Measurements from ENCODE around the gene ARHGEF16.

Gene ARHGEF16

DNA sequence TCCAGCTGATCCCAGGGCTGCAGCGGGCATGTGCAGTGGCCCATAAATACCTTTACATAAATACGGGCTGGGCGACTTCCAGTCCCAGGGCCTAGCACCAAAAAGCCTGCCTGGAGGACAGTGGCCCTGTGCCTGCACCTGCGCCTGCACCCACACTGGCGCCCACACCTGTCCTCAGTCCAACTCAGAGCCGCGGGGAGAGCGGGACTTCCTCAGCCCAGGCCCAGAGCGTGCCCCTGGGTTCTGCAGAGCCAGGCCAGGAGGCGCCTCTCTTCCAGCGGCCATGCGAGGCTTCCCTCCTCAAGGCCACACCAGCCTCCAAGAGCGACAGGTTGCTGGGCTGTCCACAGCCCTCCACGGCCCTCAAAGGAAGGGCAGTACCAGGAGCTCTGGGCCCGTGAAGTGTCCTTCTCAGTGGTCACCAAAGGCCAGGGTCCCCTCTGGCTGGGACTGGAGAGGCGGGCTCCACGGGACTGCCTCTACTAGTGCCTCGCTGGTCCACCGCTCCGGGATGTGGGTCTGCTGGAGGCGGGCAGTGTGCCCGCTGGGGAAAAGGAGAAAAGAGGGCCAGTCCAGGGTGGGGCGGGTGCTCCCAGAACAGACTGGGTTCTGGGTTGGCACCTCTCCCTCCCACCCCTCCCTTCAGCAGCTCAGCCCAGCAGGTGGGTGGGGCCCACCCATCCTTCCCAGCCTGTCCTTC, 35.7 kb downstream of the ARHGEF16 start:
- Mint-ChIP-seq H3K4me1 (peaks cover 9% of the 10 kb centered on the region), H3K4me3 (no peak overlapping the region), H3K36me3 (peaks cover 9% of the 10 kb centered on the region), H3K27ac (no peak overlapping the region), H3K27me3 (peaks cover under 1% of the 10 kb centered on the region), H3K9me3 (peaks cover 4% of the 10 kb centered on the region)
- ATAC-seq = no peak

DNA sequence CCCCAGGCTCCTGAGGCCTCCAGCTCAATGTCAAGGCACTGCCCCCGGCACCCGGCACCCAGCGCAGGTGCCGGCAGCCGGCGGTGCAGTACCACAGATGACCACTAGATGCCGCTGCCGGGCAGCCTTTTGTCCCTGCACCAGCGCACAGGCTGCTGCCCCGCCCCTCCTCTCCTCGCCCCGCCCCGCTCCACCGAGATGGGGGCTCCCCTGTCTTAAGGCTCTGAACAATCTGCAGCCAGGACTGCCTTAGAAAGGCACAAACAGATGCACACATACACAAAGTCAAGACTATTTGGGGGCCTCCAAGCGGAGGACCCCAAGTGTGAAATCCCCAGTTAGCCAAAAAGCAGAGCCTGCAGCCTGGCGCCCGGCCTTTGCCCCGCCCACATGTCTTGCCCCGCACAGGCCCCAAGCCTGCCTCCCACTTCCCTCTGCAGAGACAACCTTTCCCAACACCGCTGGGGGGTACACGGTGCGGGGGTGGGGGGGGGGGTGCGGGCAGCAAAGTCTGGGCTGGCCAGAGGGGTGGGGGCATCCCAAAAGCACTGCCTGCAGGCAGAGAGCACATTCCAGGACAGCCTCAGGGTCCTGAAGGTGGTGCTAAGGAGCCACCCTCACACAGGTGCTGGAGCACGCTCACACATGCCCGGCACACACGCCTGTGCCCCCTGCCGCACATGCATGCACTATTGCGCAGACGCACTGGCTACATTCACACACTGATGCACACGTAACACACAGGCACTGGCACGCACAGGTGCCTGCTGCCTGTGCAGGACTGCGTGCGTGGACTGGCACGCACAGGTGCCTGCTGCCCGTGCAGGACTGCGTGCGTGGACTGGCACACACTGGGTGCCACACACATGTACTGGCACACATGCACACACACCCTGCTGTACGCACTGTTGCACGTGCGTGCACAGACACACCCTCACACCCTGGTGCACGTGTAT, 37.1 kb downstream of the ARHGEF16 start:
- no peaks in the 10 kb centered on the region for H3K27me3 Mint-ChIP-seq
- H3K9me3 Mint-ChIP-seq = peaks cover 4% of the 10 kb centered on the region
- H3K27ac Mint-ChIP-seq = no peak overlapping the region
- H3K36me3 Mint-ChIP-seq = peaks cover 9% of the 10 kb centered on the region
- H3K4me3 Mint-ChIP-seq = peak overlapping the region; percentile 74
- H3K4me1 Mint-ChIP-seq = peaks cover 9% of the 10 kb centered on the region
- peak; percentile 81 for ATAC-seq

DNA sequence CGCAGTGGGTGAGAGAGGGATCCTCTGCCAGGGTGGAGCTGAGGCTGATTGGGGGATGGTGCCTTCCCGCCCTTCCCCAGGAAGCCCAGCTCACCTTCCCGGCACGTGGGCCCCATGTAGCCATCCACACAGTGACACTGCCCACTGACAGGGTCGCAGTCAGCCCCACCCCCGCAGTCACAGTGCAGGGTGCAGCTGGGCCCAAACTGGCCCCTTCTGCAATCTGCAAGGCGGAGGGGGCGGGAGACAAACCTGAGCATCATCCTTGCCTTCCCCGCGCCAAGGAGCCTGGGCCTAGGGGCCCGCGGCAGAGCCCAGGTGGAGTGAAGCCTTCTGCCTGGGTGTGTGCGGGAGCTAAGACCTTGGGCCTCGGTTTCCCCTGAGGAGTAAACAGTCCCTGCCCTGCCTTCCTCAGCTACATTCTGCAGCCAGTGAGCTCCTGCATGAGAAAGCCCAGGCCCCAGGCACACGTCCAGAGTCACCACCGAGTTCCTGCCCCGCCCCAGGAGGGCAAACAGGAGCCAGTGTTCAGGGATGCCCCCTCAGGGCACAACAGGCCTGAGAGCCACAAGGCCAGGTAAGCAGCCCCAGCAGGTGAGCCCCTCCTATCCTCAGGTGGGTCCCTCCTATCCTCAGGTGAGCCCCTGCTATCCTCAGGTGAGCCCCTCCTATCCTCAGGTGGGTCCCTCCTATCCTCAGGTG, 38.2 kb downstream of the ARHGEF16 start:
- Mint-ChIP-seq H3K27me3 (no peaks in the 10 kb centered on the region), H3K4me3 (no peak overlapping the region), H3K9me3 (peaks cover 4% of the 10 kb centered on the region), H3K36me3 (peaks cover 9% of the 10 kb centered on the region), H3K27ac (no peak overlapping the region), H3K4me1 (peaks cover 9% of the 10 kb centered on the region)
- no peak for ATAC-seq

DNA sequence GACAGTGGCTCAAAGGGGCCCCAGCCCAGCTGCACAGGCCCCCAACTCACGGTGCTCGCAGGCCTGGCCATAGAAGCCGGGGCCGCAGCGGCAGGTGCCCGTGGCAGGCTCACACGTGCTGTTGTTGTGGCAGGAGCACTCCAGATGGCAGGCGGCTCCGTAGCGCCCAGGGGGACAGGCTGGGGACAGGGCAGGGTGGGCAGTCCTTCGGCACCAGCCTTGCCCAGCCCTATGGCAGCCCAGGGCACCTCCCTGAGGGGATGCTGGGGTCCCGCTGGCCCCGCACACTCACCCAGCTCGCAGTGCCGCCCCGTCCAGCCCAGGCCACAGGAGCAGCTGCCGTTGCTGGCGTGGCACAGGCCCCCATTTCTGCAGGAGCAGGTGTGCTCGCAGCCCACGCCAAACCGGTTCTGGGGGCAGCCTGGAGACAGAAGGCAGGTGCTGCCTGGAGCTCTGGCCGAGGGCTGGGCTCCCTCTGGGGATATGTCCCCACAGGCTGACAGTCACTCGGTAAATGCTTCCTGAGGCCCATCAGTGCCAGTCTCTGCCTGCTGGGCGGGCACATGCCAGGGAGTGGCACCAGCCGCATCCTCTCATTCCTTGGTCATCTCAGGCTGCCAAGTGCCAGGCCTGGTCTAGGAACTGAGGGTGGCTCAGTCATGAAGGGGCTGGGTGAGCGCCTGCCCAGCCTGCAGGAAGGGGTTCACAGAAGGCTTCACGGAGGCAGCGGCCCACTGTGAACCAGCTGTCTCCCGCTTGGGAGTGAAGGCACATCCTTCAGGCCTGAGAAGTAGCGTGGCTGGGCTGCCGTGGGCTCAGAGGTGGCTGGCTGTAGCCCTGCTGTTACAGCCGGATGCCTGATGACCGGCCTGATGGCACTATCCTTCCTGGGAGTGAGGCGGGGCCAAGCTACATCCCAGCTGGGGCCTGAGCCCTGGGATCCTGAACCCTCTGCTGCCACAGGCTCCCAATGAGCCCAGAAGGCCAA, 40.1 kb downstream of the ARHGEF16 start:
- Mint-ChIP-seq H3K36me3 (no peaks in the 10 kb centered on the region), H3K27me3 (no peaks in the 10 kb centered on the region), H3K9me3 (no peaks in the 10 kb centered on the region), H3K27ac (no peak overlapping the region), H3K4me1 (peaks cover 9% of the 10 kb centered on the region), H3K4me3 (no peak overlapping the region)
- no peak for ATAC-seq

DNA sequence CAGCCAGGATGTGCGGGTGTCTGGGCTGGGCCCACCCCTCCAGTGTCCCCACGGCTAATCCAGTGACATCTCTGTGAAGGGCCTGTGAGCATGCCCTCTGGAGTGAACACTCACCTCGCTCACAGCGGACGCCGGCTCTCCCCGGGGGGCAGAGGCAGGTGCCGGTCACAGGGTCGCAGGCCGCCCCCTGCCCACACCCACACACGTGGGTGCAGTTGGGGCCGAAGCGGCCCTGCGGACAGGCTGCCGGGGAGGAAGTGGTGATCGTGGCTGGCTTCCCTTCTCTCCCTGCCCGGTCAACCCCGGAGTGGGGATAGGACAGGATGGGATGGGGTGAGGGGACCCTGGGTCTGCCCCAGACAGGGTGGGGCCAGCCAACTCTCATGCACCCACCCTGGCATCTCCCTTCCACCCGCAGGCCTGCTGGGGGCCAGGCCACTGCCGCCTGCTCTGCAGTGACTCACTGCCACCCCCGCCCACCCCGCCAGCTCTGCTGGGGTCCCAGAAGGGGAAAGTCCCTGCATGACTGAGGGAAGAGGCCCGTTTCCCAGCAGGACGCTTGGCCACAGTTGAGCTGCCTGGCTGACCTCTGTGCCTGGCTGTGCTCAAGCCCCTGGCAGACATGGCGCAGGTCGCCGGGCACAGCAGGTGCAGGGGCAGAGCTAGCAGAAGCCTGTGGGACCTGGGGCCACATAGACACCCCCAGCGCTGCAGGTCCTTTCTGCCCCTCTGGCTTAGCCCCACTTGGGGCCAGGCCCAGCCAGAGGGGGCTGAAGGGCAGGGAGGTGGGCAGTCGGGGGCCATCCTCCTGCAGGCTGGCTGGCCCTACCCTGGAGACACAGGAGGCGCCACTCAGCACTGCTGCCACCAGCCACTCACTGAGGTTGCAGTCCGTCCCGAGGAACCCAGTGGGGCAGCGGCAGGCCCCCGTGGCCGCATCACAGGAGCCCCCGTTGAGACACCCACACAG, 41.6 kb downstream of the ARHGEF16 start:
- ATAC-seq = peak; percentile 2
- Mint-ChIP-seq H3K27me3 (no peaks in the 10 kb centered on the region), H3K4me1 (peaks cover 6% of the 10 kb centered on the region), H3K27ac (no peak overlapping the region), H3K9me3 (no peaks in the 10 kb centered on the region), H3K4me3 (no peak overlapping the region), H3K36me3 (no peaks in the 10 kb centered on the region)

DNA sequence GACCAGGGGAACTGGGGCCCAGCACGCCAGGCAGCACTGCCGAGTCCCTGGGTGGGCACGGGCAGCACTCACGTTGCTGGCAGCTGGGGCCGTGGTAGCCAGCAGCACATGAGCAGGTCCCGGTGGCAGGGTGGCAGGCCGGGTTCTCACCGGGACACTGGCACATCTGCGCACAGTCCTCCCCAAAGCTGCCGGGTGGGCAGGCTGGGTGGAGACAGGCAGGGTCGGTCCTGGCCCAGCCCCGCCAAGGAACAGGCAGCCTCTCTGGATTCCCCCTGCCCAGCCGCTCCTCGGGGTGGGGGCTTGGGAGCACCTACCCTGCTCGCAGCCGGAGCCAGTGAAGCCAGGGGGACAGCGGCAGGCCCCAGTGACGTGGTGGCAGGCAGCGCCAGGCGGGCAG, 42.5 kb downstream of the ARHGEF16 start:
- Mint-ChIP-seq H3K9me3 (no peaks in the 10 kb centered on the region), H3K4me3 (no peak overlapping the region), H3K4me1 (no peaks in the 10 kb centered on the region), H3K27me3 (no peaks in the 10 kb centered on the region), H3K36me3 (no peaks in the 10 kb centered on the region), H3K27ac (no peak overlapping the region)
- ATAC-seq = no peak

DNA sequence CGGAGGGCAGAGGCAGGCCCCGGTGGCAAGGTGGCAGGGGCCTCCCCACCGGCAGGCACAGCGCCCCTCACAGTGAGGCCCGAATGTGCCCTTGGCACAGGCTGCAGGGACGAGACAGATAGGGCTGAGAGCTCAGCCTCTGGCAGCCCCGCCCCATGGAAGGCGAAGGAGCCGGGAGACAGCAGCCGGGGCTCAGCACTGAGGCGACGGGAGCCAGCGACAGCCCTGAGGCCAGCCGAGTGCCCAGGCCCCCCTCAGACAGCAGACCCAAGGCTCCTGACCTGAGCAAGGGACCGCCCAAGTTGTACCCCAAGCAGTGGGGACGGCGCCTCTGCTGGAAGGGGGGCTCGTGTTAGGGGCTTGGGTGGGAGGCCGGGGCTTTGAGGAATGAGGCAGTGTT, 43.1 kb downstream of the ARHGEF16 start:
- H3K9me3 Mint-ChIP-seq = no peaks in the 10 kb centered on the region
- no peak overlapping the region for H3K4me3 Mint-ChIP-seq
- no peak for ATAC-seq
- no peaks in the 10 kb centered on the region for H3K4me1 Mint-ChIP-seq
- H3K27me3 Mint-ChIP-seq = no peaks in the 10 kb centered on the region
- H3K36me3 Mint-ChIP-seq = no peaks in the 10 kb centered on the region
- H3K27ac Mint-ChIP-seq = no peak overlapping the region

DNA sequence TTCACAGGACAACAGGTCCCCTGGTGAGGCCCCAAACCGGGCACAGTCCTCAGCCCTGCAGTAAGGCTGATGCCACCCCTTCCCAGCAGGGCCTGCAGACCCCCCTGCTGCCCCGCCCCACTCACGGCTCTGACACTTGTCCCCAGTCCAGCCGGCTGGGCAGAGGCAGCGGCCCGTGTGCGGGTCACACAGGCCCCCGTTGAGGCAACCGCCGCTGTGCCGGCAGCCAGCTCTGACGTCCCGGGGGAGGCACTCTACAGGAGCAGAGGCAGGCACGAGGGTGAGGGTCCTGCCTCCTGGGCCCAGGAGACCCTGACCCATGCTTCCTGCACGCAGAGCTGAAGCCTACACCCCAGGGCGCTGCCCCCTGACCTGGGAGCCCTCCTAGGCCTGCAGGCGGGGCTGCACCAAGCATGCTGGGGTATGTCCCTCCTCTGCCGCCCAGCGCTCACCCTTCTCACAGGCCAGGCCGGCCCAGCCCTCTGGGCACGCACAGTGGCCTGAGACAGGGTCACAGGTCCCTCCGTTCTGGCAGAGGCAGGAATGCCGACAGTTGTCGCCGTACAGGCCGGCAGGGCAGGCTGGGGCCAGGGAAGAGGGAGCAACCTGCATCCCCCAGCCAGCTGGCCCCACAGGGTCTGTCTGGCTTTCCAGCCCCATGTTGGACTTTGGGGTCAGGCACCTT, 43.9 kb downstream of the ARHGEF16 start:
- H3K4me3 Mint-ChIP-seq = no peak overlapping the region
- no peaks in the 10 kb centered on the region for H3K4me1 Mint-ChIP-seq
- H3K36me3 Mint-ChIP-seq = no peaks in the 10 kb centered on the region
- H3K27ac Mint-ChIP-seq = no peak overlapping the region
- H3K9me3 Mint-ChIP-seq = no peaks in the 10 kb centered on the region
- H3K27me3 Mint-ChIP-seq = no peaks in the 10 kb centered on the region
- ATAC-seq = no peak

DNA sequence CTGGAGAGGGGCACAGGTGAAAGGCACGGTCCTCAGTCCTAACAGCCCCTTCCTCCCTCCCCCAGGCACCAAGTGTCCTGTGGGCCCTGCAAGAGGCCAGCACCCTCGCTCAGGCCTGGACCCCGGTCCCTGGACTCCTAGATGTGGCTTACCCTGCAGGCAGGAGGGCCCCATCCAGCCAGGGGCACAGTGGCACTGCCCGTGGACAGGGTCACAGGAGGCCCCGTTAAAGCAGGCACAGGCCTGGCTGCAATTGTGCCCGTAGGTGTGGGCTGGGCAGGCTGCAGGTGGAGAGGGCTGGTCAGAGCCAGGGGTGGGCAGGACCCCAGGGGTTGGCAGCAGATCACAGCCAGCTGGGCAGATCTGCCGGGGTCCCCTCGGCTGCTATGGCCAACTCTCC, 44.5 kb downstream of the ARHGEF16 start:
- Mint-ChIP-seq H3K27ac (no peak overlapping the region), H3K27me3 (no peaks in the 10 kb centered on the region), H3K36me3 (no peaks in the 10 kb centered on the region), H3K4me1 (no peaks in the 10 kb centered on the region), H3K4me3 (no peak overlapping the region), H3K9me3 (no peaks in the 10 kb centered on the region)
- ATAC-seq = no peak

DNA sequence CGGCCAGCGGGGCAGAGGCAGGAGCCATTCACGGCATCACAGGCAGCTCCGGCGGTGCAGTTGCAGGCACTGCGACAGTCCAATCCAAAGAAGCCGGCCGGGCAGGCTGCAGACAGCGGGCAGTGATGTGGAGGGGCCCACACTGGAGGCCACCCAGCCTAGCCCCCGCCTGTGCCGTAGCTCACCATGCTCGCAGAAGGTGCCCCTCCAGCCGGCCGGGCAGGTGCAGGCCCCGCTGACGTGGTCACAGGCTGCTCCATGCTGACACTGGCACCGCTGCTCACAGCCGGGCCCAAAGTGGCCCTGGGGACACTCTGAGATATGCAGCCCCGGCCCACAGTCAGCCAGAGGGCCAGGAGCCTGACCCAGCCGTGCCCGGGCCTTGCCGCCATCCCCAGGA, 45.1 kb downstream of the ARHGEF16 start:
- H3K36me3 Mint-ChIP-seq = no peaks in the 10 kb centered on the region
- no peaks in the 10 kb centered on the region for H3K27me3 Mint-ChIP-seq
- no peak for ATAC-seq
- no peaks in the 10 kb centered on the region for H3K4me1 Mint-ChIP-seq
- no peaks in the 10 kb centered on the region for H3K9me3 Mint-ChIP-seq
- H3K27ac Mint-ChIP-seq = no peak overlapping the region
- H3K4me3 Mint-ChIP-seq = no peak overlapping the region

DNA sequence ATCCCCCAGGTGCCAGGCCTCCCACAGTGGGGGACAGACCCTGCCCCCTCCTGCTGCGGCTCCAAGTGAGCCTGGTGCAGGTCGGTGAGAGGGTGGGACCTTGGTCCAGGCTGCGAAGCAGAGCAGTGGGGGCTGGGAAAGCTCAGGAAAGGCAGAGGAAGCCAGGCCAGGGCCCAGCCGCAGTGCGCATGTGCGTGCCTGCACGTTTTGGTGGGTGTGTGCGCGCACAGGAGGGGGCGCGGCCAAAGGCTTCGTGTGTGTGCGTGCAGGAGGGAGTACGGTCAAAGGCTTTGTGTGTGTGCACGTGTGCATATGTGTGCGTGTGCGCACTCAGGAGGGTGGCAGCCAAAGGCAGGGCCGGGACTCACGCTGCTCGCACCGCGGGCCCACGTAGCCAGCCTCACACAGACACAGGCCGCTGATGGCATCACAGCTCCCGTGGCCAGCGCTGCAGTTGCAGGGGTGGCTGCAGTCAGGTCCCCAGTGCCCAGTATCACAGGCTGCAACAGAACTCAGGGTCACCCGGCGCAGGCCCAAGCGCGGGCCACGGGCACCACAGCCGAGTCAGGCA, 45.9 kb downstream of the ARHGEF16 start:
- no peaks in the 10 kb centered on the region for H3K36me3 Mint-ChIP-seq
- H3K27me3 Mint-ChIP-seq = no peaks in the 10 kb centered on the region
- no peak for ATAC-seq
- H3K4me3 Mint-ChIP-seq = no peak overlapping the region
- H3K9me3 Mint-ChIP-seq = no peaks in the 10 kb centered on the region
- no peak overlapping the region for H3K27ac Mint-ChIP-seq
- no peaks in the 10 kb centered on the region for H3K4me1 Mint-ChIP-seq

DNA sequence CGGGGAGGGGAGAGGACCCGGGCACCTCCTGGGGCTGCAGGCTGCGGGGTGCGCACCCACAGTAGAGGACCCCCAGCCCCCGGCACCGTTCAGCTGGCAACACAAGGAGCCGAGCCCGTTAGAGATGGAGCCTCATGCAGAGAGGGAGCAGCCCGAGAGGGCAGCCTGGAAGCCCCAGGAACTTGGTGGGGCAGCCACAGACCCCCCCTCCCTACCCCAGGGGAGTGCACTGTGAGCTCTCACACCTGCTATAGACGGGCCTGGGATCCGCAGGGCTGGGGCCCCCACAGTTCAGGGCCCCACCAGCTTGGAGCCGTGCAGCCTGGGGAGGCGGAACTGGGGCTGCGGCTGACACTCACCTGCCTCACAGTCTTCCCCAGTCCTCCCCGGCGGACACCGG, 47.0 kb downstream of the ARHGEF16 start:
- H3K36me3 Mint-ChIP-seq = no peaks in the 10 kb centered on the region
- H3K9me3 Mint-ChIP-seq = no peaks in the 10 kb centered on the region
- no peak for ATAC-seq
- H3K4me1 Mint-ChIP-seq = no peaks in the 10 kb centered on the region
- H3K27me3 Mint-ChIP-seq = no peaks in the 10 kb centered on the region
- H3K27ac Mint-ChIP-seq = no peak overlapping the region
- no peak overlapping the region for H3K4me3 Mint-ChIP-seq
